Epithelial cell of esophagus (primary cell): ENCODE data around the gene PPARD.
"Not testable (repeated sequence)": the region's sequence is repeated elsewhere in the genome, so short reads cannot be mapped to it uniquely, and the experiment has no call there.

Source experiments
- DNase-seq: peaks from one replicate; pipeline ENCODE4 v3.0.0; 2010; ENCODE audit warnings: low read depth
- H3K4me3 ChIP-seq: 2 replicates; pipeline ENCODE4 v1.5.1; 2011; ENCODE audit warnings: mild to moderate bottlenecking, low read length, control low read depth
- CTCF ChIP-seq: IDR thresholded peaks from 2 replicates; pipeline ENCODE4 v1.5.1; 2011; ENCODE audit warnings: low read depth, mild to moderate bottlenecking, low read length, control low read depth, inconsistent platforms; ENCODE audit not compliant: insufficient read depth; ENCODE audit errors: missing control alignments

The PPARD gene

GRCh38 chr6:35388030-35388429 is 45.7 kb downstream of the PPARD start:
- DNase-seq, result no peak
- no peak for TF ChIP-seq CTCF
- H3K4me3 ChIP-seq, result no peak overlapping the region

- no peak for TF ChIP-seq CTCF
- DNase-seq, result no peak
- no peak overlapping the region for H3K4me3 ChIP-seq
Measured at GRCh38 chr6:35388772-35389352, 46.5 kb downstream of the PPARD start.

- not testable (repeated sequence) for DNase-seq, H3K4me3 ChIP-seq
Measured at GRCh38 chr6:35389386-35389785, 47.0 kb downstream of the PPARD start.

- peak; percentile 98 for DNase-seq
- H3K4me3 ChIP-seq, result no peak overlapping the region
- TF ChIP-seq CTCF, result peak; percentile 43
Measured at GRCh38 chr6:35391240-35391968, 49.0 kb downstream of the PPARD start.

GRCh38 chr6:35392111-35392702 is 49.8 kb downstream of the PPARD start:
- DNase-seq, result peak; percentile 99
- H3K4me3 ChIP-seq, result peak overlapping the region; percentile 50
- TF ChIP-seq CTCF, result peak; percentile 3

GRCh38 chr6:35392773-35393672 is 50.7 kb downstream of the PPARD start:
- no peak for TF ChIP-seq CTCF
- DNase-seq, result peak; percentile 62
- peak overlapping the region; percentile 50 for H3K4me3 ChIP-seq

GRCh38 chr6:35396991-35397390 is 54.6 kb downstream of the PPARD start:
- no peak overlapping the region for H3K4me3 ChIP-seq
- no peak for TF ChIP-seq CTCF
- DNase-seq, result peak; percentile 98
